AG10803 (cell line): ENCODE results near the gene PLA2G4E.

Source experiments
- DNase-seq: peaks from one replicate; pipeline ENCODE4 v3.0.0; 2010; ENCODE audit warnings: low read depth
- H3K4me3 ChIP-seq: 2 replicates; pipeline ENCODE4 v1.5.1; 2011; ENCODE audit warnings: mild to moderate bottlenecking, low read length, control low read depth
- CTCF ChIP-seq: conservative IDR thresholded peaks from 2 replicates; pipeline ENCODE4 v1.5.1; 2011; ENCODE audit warnings: mild to moderate bottlenecking, low read length, control low read depth, inconsistent platforms

PLA2G4E gene

DNA sequence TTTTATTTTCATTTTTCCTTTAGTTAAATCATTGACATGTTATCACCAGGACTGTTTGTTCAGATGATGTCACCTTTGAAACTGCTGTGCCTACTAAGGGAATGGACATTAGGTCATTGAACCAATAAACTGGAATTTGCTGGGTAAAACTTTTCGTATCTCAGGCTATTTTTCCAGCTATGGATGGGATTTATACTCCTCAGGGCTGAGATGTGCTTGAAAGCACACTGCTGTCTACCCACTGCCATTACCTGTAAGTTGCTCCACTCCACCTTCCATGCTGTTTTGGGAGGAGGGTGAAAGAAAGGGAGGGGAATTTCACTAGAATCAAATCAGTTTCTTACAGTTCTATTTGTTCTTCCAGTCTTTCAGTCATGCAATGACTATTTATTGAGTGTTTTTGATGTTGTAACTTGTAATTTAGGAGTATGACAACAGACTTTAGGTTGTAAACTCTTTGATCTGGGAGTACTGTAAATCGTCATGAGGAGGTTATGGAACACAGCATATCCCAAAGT is 59.8 kb downstream of the PLA2G4E start:
- no peak for TF ChIP-seq CTCF
- H3K4me3 ChIP-seq, result no peak overlapping the region
- DNase-seq, result no peak

DNA sequence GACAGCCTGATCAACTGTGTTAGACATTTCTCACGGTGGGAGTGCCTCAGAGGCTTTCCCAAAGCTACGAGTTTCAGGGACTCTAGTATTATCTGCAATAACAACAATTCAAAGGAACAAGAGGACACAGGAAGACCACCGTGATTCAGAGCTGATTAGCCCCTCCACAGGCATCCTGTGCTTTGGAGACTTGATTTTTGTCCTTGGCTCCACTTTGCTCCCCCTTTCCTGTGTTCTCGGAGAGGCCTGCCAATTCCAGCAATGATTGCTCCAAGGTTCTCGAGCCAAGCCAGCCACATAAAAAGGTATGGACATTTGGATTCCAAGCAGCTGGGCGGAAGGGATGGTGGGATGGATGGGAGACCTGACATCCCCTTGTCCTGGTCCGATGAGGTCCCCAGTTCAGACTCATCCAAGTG is 62.8 kb downstream of the PLA2G4E start:
- H3K4me3 ChIP-seq, result no peak overlapping the region
- no peak for TF ChIP-seq CTCF
- no peak for DNase-seq

DNA sequence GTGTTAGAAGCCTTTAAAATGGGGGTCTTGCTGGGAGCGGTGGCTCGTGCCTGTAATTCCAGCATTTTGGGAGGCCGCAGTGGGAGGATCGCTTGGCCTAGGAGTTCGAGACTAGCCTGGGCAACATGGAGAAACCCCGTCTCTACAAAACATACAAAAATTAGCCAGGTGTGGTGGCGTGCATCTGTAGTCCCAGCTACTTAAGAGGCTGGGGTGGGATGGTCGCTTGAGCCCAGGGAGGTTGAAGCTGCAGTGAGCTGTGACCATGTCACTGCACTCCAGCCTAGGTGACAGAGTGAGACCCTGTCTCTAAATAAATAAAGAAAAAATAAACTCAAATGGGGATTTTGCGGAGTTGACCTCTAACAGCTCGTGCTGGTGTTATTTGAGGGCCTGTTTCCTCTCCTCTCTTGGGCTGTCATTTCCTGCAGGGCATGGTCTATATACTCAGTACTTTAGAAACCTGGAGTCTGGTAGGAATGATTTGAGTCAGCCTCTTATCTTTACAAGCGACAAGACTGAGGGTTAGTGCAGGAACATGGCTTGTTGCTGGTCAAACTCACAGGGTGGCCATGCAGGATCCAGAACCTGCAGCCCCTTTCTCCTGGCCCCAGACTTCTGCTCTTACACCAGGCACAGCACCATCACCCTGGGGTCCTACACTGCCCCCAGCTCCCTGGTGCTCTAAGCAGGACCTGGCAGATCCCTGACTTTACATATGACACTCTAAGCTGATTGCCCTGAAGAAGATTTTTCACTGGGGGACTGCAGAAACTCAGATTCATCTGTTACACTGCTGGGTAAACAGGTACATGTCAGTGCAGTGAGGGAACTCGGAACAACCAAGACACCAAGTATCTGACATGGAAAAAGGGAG is 63.6 kb downstream of the PLA2G4E start:
- TF ChIP-seq CTCF, result no peak
- DNase-seq, result no peak
- H3K4me3 ChIP-seq, result no peak overlapping the region

- H3K4me3 ChIP-seq, result peak overlapping the region; percentile 39
- TF ChIP-seq CTCF, result peak; percentile 15
- peak; percentile 39 for DNase-seq
Observed at GRCh38 chr15:41955807-41956525, 64.9 kb downstream of the PLA2G4E start.

DNA sequence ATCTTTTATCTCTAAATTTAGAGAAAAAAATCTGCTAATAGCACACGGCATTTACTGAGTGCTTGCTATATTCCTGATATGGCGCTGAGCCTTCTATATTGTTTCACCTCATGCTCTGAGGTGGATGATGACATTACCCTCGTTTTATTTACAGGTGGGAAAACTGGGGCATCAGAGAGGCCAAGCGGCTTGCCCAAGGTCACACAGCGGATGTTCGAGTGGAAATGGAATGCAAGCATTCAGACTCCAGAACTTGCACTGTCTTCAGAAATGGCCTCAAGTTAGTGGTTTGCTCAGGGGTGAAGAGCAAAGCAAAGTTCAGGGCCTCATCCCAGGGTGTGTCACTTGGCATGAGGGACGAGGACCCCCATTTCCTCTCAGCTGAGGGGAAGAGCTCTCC is 65.7 kb downstream of the PLA2G4E start:
- no peak overlapping the region for H3K4me3 ChIP-seq
- DNase-seq, result no peak
- TF ChIP-seq CTCF, result no peak

- no peak for TF ChIP-seq CTCF
- no peak overlapping the region for H3K4me3 ChIP-seq
- DNase-seq, result no peak
Observed at GRCh38 chr15:41954036-41954435, 66.8 kb downstream of the PLA2G4E start.
